AG04449 (cell line): ENCODE measurements around the gene TCFL5.

Source experiments
- CTCF ChIA-PET: fragments of 350-600 bp; formaldehyde crosslinking; extraction: SDS; loops from one replicate; lab custom pipeline; 2021; ENCODE audit warnings: antibody characterized with exemption; lab: Yijun Ruan, JAX
- POLR2A ChIA-PET: fragments of 400-600, 350-600 bp; formaldehyde crosslinking; extraction: SDS; loops from one replicate; lab custom pipeline; 2020; ENCODE audit warnings: antibody characterized with exemption, inconsistent platforms; lab: Yijun Ruan, JAX
- DNase-seq: peaks from one replicate; pipeline ENCODE4 v3.0.0-alpha.2; 2010; ENCODE audit warnings: low read depth, low spot score
- H3K4me3 ChIP-seq: 2 replicates; pipeline ENCODE4 v1.5.1; 2011; ENCODE audit warnings: low read depth, mild to moderate bottlenecking, control low read depth, low read length
- TF ChIP-seq, protein P1 (sequence below): IDR thresholded peaks from one replicate; pipeline ENCODE4 v1.5.1; 2011; ENCODE audit warnings: mild to moderate bottlenecking, moderate library complexity, low read length, control low read depth, inconsistent platforms; ENCODE audit not compliant: insufficient read depth; ENCODE audit errors: missing control alignments

Gene TCFL5

DNA sequence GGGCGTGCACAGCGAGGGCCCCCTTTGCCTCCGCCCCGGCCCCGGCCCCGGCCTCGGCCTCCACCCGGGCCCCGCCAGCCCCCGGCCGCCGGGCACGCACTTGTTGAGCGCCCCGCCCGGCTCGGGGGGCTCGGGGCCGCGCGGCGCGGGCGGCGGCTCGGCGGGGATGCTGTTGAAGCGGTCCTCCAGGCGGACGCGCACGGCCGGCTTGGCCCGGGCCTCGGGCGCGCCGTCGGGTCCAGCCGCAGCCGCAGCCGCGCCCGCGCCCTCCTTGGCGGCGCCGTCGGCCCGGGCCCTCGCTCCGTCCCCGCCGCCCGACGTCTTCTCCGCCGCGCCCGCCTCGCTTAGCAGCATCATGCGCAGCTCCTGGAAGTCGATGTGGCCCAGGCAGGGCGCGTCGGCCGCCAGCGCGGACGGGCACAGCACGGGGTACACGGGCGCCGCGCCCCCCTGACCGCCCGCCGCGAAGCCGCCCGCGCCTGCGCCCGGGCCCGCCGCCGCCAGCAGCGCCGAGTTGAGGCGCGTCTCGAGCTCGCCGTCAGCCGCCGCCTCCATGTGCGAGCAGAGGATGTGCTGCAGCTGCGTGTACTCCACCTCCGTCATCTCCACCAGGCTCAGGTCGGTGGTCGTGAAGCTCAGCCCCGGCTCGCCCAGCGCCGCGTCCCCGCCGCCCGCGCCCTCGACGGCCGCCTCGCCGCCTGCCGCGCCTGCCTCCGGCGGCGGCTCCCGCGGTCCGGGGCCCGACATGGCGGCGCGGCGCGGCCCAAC, 514 bp downstream of the TCFL5 start:
- DNase-seq = no peak
- peak overlapping the region; percentile 72 for H3K4me3 ChIP-seq
- POLR2A ChIA-PET = no interaction called here
- CTCF ChIA-PET = interaction anchor here (1.0 to 4.4 kb wide), 7 partner anchors 10 to 60 kb away, joined by 3 to 32 read pairs (median 4); no protein-coding TSS in a partner anchor
- TF ChIP-seq, protein P1, sequence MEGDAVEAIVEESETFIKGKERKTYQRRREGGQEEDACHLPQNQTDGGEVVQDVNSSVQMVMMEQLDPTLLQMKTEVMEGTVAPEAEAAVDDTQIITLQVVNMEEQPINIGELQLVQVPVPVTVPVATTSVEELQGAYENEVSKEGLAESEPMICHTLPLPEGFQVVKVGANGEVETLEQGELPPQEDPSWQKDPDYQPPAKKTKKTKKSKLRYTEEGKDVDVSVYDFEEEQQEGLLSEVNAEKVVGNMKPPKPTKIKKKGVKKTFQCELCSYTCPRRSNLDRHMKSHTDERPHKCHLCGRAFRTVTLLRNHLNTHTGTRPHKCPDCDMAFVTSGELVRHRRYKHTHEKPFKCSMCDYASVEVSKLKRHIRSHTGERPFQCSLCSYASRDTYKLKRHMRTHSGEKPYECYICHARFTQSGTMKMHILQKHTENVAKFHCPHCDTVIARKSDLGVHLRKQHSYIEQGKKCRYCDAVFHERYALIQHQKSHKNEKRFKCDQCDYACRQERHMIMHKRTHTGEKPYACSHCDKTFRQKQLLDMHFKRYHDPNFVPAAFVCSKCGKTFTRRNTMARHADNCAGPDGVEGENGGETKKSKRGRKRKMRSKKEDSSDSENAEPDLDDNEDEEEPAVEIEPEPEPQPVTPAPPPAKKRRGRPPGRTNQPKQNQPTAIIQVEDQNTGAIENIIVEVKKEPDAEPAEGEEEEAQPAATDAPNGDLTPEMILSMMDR = no peak

DNA sequence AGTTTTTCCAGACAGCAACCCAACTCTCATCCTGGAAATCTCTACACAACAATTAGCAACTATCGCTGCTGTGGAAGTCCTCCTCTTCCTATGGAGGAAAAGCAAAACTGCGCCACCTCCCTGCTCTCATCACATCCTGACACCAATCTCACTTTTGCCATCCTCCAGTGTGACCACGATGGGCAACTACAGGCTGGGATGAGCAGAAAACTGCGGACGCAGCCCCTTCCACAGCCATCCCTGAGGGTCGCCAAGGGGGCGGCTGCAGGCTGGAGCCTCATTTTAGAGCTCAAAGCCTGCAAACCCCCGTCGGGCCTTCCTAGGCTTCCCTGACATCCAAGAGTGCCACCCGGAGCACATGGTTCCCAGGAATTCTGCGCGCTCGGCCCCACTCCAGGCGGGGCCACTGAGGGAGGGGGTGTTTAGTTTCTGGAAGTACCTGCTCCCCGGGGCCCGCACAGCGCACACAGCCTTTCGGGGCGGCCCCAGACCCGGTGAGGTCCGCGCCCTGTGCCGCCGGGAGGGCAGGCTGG, 1.2 kb downstream of the TCFL5 start:
- TF ChIP-seq, protein P1 = peak; percentile 16
- ChIA-PET CTCF (interaction anchor here (1.0 to 2.8 kb wide), 6 partner anchors 9 to 61 kb away, joined by 3 to 8 read pairs (median 4); no protein-coding TSS in a partner anchor), POLR2A (no interaction called here)
- DNase-seq = no peak
- peak overlapping the region; percentile 72 for H3K4me3 ChIP-seq

DNA sequence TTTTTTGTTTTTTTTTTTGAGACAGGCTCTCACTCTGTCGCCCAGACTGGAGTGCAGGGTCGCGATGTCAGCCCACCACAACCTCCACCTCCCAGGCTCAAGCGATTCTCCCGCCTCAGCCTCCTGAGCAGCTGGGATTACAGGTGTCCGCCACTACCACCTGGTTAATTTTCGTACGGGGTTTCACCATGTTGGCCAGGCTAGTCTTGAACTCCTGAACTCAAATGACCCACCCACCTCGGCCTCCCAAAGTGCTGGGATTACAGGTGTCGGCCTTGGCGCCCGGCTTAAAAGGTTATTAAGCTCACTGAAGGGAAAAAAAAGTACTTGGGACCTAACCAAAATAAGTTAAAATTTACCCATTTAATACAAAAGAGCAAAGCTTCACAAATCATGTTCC, 1.9 kb downstream of the TCFL5 start:
- POLR2A ChIA-PET = no interaction called here
- H3K4me3 ChIP-seq = no peak overlapping the region; the same call in 1 of the 2 replicates

DNA sequence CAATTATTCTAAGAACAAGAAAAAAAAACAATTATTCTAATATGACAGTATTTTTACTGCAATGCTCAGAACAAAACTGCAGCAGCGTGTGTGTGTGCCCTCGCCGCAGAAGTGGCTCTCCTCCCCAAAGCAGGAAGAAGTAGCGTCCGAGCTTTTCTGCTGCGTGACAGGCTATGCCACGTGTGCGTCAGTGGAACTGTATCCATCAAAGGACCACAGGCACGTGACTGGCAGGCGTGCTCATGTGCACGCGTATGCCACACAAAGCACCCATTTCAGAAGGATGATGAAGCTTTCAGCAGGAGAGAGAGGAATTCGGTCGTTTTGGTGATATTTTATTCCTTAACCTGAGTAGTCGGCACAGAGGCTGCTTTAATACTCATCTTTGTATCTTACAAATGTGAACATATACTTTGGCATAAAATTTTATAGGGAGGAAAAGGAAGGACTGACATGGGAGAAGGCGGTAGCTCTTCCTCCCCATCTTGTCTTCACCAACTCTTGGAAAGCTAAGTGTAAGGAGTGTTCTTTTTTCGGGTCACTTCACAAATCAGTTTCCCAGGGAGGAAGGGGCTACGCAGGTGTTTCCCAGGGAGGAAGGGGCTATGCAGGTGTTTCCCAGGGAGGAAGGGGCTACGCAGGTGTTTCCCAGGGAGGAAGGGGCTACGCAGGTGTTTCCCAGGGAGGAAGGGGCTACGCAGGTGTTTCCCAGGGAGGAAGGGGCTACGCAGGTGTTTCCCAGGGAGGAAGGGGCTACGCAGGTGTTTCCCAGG, 3.4 kb downstream of the TCFL5 start:
- no peak overlapping the region for H3K4me3 ChIP-seq
- no peak for DNase-seq
- TF ChIP-seq, protein P1 = no peak
- ChIA-PET CTCF (interaction anchor here (0.8 to 1.4 kb wide), 4 partner anchors 17 to 63 kb away, joined by 3 read pairs; no protein-coding TSS in a partner anchor), POLR2A (no interaction called here)

More for the DNA sequence above, 1.9 kb downstream of the TCFL5 start:
- CTCF ChIA-PET = interaction anchor here (0.6 to 2.8 kb wide), 8 partner anchors 9 to 193 kb away, joined by 3 to 9 read pairs (median 4); no protein-coding TSS in a partner anchor
- TF ChIP-seq, protein P1 = no peak
- DNase-seq = no peak

DNA sequence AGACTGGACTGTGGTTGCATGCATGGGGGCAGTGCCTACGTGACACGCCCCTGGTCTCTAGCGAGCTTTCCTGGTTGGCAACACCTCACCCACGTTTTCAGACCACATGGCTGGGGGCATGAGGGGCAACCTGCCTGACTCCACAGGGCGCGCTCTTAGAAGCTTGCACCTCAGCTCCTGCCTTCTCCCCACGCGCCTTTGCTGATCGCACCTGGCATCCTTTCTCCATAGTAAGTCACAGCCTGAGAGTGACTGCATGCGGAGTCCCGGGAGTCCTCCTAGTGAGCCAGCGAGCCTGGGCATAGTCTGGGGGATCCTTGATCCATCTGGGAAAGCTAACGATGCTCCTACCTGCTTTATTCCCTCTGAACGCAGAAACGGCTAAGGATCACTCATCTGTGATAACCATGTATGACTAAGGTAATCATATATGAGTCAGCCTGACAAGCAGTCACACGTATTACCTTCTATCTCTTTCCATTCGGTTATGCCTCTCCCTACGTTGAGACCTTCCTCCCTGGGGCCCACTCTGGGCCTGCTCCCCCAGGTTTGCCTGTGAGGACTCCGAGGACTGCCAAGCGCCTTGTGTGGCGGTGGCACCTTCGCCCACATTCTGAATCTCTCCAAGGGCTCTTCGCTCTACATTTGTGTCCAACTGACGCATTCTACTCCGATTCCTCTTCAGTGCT, 4.5 kb downstream of the TCFL5 start:
- ChIA-PET CTCF (interaction anchor here (1.0 to 2.8 kb wide), 3 partner anchors 11 to 49 kb away, joined by 3 to 9 read pairs (median 3); no protein-coding TSS in a partner anchor), POLR2A (no interaction called here)
- no peak overlapping the region for H3K4me3 ChIP-seq
- DNase-seq = no peak
- TF ChIP-seq, protein P1 = no peak
